HG02588 (cell line): ENCODE measurements around the gene TMEM247.

Experiments used
- ATAC-seq: cut with Tn5 transposase; IDR thresholded peaks from one replicate; pipeline ENCODE4 v1.9.1; 2021; ENCODE audit warnings: mild to moderate bottlenecking, moderate library complexity; ENCODE audit not compliant: unreplicated experiment

TMEM247 gene

DNA sequence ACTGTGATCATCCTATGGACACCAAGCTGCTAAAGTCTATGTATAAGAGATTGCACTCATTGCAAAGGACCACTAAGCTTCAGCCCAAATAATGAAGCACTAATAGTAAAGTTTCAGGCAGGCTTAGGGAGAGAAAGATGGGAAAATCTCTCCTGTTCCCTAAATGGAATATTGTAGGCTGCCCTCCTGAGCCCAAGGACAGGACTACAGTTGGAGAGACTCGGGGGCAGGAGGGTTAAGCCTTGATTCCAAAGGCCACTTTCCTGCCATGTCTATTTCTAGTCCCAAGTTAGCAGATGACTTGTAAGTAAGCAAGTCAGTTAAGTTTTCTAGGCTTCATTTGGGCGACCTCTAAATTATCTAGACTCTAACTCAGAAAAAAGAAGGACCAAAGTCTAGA is 9.0 kb downstream of the TMEM247 start:
- no peak for ATAC-seq

- ATAC-seq = no peak
Observed at GRCh38 chr2:46489423-46490174, 10.2 kb downstream of the TMEM247 start.

DNA sequence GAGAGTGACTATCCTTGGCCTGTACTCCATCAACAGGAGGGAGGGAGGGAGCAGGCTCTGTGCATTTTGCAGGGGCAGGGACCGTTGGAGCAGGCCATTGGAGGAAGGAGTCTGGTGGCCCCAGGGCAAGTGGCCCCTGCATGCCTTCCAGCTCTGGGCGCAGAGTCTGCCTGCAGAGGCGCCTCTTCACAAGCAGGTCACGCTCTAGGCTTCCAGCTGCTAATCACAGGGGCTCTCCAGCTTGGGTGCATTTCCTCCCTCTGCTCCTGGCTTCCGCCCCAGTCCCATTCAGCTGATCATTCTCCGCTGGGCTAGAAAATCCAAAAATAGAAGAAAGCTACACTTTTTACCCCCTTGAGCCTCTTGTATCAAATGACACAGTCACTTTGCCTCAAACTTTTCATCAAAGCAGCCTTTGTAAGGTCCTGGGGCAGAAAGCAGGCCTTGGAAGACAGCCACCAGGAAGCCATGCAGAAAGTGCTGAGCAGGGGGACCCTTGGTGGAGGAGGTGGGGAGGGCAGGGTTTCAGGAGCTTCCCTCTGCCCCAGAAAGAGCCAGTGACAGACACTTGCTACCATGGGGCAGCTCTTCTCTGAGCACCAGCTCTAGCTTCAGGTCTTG is 11.3 kb downstream of the TMEM247 start:
- peak; percentile 55 for ATAC-seq

DNA sequence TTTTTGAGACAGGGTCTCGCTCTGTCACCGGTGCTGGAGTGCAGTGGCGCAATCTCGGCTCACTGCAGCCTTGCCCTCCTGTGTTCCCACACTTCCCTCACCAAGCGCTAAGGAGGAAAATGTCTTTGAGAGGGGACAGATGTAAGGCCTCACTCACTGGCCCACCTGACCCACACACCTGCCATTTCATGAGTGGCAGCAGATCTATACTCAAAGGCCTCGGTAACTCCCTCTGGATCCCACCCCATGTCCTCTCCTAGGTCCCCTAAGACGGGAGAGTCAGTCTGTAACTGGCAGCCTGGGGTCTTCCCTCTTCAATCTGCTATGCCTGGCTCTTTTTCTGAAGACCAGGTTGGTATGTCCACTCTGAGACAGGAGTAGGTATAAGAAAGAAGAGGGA is 12.9 kb downstream of the TMEM247 start:
- ATAC-seq = no peak

GRCh38 chr2:46493241-46493970 is 14.0 kb downstream of the TMEM247 start:
- ATAC-seq = peak; percentile 74

- ATAC-seq = no peak
Observed at GRCh38 chr2:46493971-46494250, 14.5 kb downstream of the TMEM247 start.

- no peak for ATAC-seq
Observed at GRCh38 chr2:46494596-46494995, 15.2 kb downstream of the TMEM247 start.

GRCh38 chr2:46495231-46496030 is 16.1 kb downstream of the TMEM247 start:
- ATAC-seq = no peak

- ATAC-seq = no peak
Observed at GRCh38 chr2:46497766-46498165, 18.4 kb downstream of the TMEM247 start.

DNA sequence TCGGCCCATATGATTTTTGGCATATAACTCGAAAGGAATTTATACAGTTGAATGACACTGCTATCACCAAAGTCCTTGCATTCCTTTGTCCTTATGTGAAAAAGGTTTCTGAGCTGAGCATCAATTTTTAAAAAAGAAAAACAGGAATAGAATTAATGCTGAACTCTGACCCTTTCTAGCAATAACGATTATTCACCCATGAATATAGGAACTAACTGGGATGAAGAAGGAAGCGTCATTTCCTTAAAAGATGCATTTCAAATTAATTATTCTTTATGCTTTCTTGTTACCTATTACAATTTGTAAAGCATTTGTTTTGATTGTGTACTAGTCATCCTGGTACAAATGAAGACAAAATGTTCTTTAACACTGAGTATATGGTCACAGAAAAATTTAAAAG is 19.3 kb downstream of the TMEM247 start:
- no peak for ATAC-seq

DNA sequence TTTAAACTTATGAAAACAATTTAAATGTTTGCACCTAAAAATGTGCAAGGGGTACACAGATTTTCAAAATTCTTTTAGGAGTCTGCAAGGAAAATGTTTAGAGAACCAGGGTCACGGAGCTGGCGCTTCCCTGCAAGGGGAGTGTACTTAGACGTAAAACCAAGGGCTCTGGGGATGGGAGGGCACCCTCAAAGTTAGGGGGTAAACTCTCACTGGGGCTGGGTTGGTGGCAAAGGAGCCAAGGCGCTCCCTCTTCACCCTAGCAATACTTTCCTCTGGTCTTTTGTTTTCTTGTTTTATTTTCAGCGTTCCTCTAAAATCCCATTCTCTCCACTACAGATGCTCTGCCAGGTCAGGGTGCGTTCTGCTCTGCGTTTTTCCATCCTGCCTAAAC is 20.0 kb downstream of the TMEM247 start:
- no peak for ATAC-seq

DNA sequence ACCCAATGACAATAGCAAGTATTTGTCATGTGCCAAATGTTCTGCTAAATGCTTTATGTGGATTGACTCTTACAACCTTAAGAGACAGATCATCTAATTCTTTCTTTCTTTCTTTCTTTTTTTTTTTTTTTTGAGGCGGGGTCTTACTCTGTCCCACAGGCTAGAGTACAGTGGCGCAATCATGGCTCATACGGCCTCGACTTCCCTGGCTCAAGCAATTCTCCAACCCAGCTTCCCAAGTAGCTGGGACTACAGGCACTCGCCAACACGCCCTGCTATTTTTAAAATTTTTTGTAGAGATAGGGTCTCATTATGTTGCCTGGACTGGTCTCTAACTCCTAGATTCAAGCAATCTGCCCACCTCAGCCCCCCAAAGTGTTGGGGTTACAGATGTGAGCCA is 21.4 kb downstream of the TMEM247 start:
- no peak for ATAC-seq

- ATAC-seq = no peak
Observed at GRCh38 chr2:46502291-46502885, 23.0 kb downstream of the TMEM247 start.

- ATAC-seq = no peak
Observed at GRCh38 chr2:46503686-46504085, 24.3 kb downstream of the TMEM247 start.

GRCh38 chr2:46504221-46504620 is 24.9 kb downstream of the TMEM247 start:
- no peak for ATAC-seq

- no peak for ATAC-seq
Observed at GRCh38 chr2:46504685-46505471, 25.5 kb downstream of the TMEM247 start.

- ATAC-seq = no peak
Observed at GRCh38 chr2:46505472-46505783, 26.1 kb downstream of the TMEM247 start.

DNA sequence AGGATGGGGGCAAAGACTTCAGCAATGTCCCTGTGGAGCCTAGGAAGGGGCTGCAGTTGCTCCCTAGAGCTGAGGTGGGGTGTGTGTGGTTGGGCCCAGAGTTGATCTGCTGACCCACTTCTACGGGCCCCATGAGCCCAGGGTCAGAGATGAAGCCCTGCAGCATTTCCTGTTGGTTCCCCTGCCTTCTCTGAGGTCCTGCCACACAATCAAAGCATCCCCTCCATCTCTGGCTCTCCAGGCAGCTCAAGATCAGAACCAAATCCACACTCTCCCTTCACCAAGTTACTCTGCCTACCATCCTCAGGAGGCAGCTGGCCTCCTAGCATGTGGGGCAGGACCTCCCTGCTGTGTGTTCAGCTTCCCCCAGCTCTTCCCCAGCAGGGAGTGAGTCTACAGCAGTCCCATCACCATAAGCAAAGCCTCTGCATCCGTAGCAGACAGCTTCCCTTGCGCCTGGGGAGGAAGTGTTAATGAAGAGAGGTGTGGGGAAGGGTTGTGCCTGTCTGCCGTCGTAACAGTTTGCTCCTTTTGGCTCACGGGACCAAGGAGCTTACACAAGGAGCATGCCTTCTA is 26.9 kb downstream of the TMEM247 start:
- ATAC-seq = no peak

- ATAC-seq = no peak
Observed at GRCh38 chr2:46508312-46508711, 28.9 kb downstream of the TMEM247 start.

DNA sequence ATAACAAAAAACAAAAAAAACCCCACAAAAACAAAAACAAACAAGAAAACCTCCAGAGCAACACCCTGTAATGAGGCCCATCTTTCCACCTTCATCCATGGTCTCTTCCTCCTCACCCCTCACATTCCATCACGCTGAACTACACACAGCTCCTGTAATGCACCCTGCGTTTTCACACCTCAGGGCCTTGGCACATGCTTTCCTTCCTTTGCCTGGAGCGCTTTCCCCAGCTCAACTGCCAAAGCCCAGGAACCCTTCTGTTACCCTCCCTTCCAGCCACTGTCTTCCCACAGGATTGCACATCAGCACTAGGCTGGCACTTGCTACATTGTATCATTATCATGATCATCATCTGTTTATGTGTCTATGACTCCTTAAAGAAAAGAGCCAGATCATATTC is 29.4 kb downstream of the TMEM247 start:
- ATAC-seq = no peak
